Keratinocyte (primary cell): Measurements from ENCODE around the gene DLX1.

Experiments
- CTCF ChIP-seq, 3 experiments: IDR thresholded peaks in 1 of 3; conservative IDR thresholded peaks in 1 of 3; optimal IDR thresholded peaks in 1 of 3; 2 replicates in 2 of 3; 3 replicates in 1 of 3; pipeline versions ENCODE3 to v1.5.1; 2011; ENCODE audit warnings: low read length in 3 of 3, mild to moderate bottlenecking in 3 of 3, moderate library complexity in 2 of 3, control low read depth in 1 of 3, inconsistent platforms in 1 of 3; ENCODE audit not compliant: insufficient read depth in 2 of 3; ENCODE audit errors: extremely low read depth in 1 of 3
- EZH2 ChIP-seq: IDR thresholded peaks from one replicate; pipeline ENCODE4 v1.6.1; 2012; ENCODE audit warnings: inconsistent platforms, mild to moderate bottlenecking, low read length, moderate library complexity

- no peak for TF ChIP-seq CTCF (optimal IDR thresholded peaks at IDR 0.05 in 1 of 3, IDR thresholded peaks at IDR 0.05 in 1 of 3, conservative IDR thresholded peaks at IDR 0.05 in 1 of 3; ENCODE audit: extremely low read depth in 1 of 3, insufficient read depth in 2 of 3, low read length in 3 of 3)
- TF ChIP-seq EZH2 = no peak
These were observed 3.7 kb downstream of the DLX1 start for GRCh38 chr2:172089005-172089504.
